OCI-LY1 (cell line): ENCODE measurements around the gene FN1.

Experiments
- H2AFZ ChIP-seq: fragments of 200-600 bp; sonication (generic), shearing (Covaris generic); 2 replicates; pipeline ENCODE4 v1.6.0; 2014; ENCODE audit warnings: antibody characterized with exemption, mild to moderate bottlenecking, low read length
- H3F3A ChIP-seq: fragments of 200-600 bp; sonication (generic), shearing (Covaris generic); 2 replicates; pipeline ENCODE4 v1.6.0; 2014; ENCODE audit warnings: mild to moderate bottlenecking, antibody characterized with exemption, low read length, moderate library complexity; ENCODE audit not compliant: insufficient read depth
- H3K27ac ChIP-seq: fragments of 200-600 bp; sonication (generic); 2 replicates; pipeline ENCODE4 v1.5.1; 2014; ENCODE audit warnings: low read length, mixed run types, mild to moderate bottlenecking, low read depth; ENCODE audit not compliant: poor library complexity, severe bottlenecking
- H3K27me3 ChIP-seq: fragments of 200-600 bp; sonication (generic); 2 replicates; pipeline ENCODE4 v1.6.0; 2014; ENCODE audit warnings: antibody characterized with exemption, mild to moderate bottlenecking, low read length, moderate library complexity; ENCODE audit not compliant: insufficient read depth
- H3K36me3 ChIP-seq: fragments of 200-600 bp; sonication (generic); 2 replicates; pipeline ENCODE4 v1.6.1; 2014; ENCODE audit warnings: mild to moderate bottlenecking, antibody characterized with exemption, low read length, moderate library complexity, mixed read lengths; ENCODE audit not compliant: insufficient read depth
- H3K4me1 ChIP-seq: fragments of 200-600 bp; sonication (generic); 2 replicates; pipeline ENCODE4 v1.5.1; 2014; ENCODE audit warnings: mild to moderate bottlenecking, low read length, moderate library complexity; ENCODE audit not compliant: insufficient read depth, severe bottlenecking
- H3K4me2 ChIP-seq: fragments of 200-600 bp; sonication (generic), shearing (Covaris generic); 2 replicates; pipeline ENCODE4 v1.6.1; 2014; ENCODE audit warnings: low read length
- H3K4me3 ChIP-seq: fragments of 200-600 bp; sonication (generic); 2 replicates; pipeline ENCODE4 v1.5.1; 2014; ENCODE audit warnings: low read length, low read depth, mild to moderate bottlenecking, mixed read lengths; ENCODE audit not compliant: poor library complexity, severe bottlenecking
- H3K79me2 ChIP-seq: fragments of 200-600 bp; shearing (Covaris generic); 2 replicates; pipeline ENCODE4 v1.6.1; 2016; ENCODE audit warnings: mixed run types, low read length, mixed read lengths; ENCODE audit not compliant: insufficient read depth
- H3K9ac ChIP-seq: fragments of 200-600 bp; sonication (generic), shearing (Covaris generic); 2 replicates; pipeline ENCODE4 v1.6.1; 2014; ENCODE audit warnings: mild to moderate bottlenecking, low read length, mixed read lengths
- H3K9me2 ChIP-seq: fragments of 200-600 bp; sonication (generic), shearing (Covaris generic); 2 replicates; pipeline ENCODE4 v1.6.1; 2014; ENCODE audit warnings: low read depth, mild to moderate bottlenecking, low read length, mixed read lengths
- H3K9me3 ChIP-seq: fragments of 200-600 bp; shearing (Covaris generic); 2 replicates; pipeline ENCODE4 v1.6.1; 2014; ENCODE audit warnings: low read length, mixed read lengths
- H4K20me1 ChIP-seq: fragments of 200-600 bp; sonication (generic), shearing (Covaris generic); 2 replicates; pipeline ENCODE4 v1.6.0; 2016; ENCODE audit warnings: mild to moderate bottlenecking, low read length; ENCODE audit not compliant: insufficient read depth
- EZH2 ChIP-seq: fragments of 200-600 bp; sonication (generic), shearing (Covaris generic); IDR thresholded peaks from 2 replicates; pipeline ENCODE4 v1.8.0; 2017; ENCODE audit warnings: borderline replicate concordance, mixed run types, mild to moderate bottlenecking, antibody characterized with exemption, low read length, moderate library complexity, mixed read lengths
- TF ChIP-seq, protein P1 (sequence below): fragments of 200-600 bp; sonication (generic), shearing (Covaris generic); IDR thresholded peaks from 2 replicates; pipeline ENCODE4 v1.5.1; 2017; ENCODE audit warnings: mild to moderate bottlenecking, antibody characterized with exemption, low read length, moderate library complexity, mixed read lengths

The FN1 gene

DNA sequence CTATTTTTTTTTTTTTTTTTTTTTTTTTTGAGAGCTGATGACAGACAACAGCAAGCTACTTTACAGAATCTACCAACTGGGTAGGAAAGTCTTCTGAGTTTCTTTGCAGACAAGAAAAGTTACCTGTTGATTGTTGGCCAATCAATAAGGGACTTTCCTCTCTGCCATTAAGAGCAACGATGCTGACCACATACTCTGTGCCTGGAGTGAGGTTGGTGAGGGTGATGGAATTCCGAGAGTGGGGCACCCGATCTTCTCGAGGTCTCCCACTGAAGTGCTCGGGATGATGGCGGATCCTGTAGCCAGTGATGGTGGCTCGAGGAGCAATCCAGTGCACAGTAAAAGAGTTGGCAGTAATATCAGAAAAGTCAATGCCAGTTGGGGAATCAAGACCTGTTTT, 49.3 kb downstream of the FN1 start:
- TF ChIP-seq EZH2: no peak
- no peaks in the 10 kb centered on the region for H3K9me2 ChIP-seq
- no peak overlapping the region for H3K9ac ChIP-seq
- peaks cover 19% of the 10 kb centered on the region for H3K4me1 ChIP-seq
- no peaks in the 10 kb centered on the region for H3K79me2 ChIP-seq
- H2AFZ ChIP-seq: no peak overlapping the region
- H3K4me3 ChIP-seq: no peak overlapping the region
- H3K4me2 ChIP-seq: no peak overlapping the region
- no peaks in the 10 kb centered on the region for H3K36me3 ChIP-seq
- no peaks in the 10 kb centered on the region for H3K9me3 ChIP-seq
- H4K20me1 ChIP-seq: no peaks in the 10 kb centered on the region
- no peak overlapping the region for H3K27ac ChIP-seq
- H3K27me3 ChIP-seq: no peaks in the 10 kb centered on the region
- H3F3A ChIP-seq: no peaks in the 10 kb centered on the region; the same call in 1 of the 2 replicates

DNA sequence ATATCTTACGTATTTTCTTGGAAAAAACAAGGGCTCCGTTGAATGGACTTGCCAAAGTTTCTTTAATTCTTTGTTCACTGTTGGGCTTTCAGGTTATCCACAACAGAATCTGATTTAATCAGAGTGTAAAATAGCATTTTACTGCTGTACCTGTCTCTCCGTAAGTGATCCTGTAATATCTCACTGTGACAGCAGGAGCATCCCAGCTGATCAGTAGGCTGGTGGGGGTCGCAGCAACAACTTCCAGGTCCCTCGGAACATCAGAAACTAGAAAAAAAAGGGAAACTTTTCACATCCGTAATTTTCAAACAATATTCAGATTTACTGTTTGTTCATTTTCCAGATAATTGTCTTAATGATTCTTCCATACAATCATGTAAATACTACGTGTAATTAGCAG, 51.2 kb downstream of the FN1 start:
- no peaks in the 10 kb centered on the region for H4K20me1 ChIP-seq
- H3K4me3 ChIP-seq: no peak overlapping the region
- no peaks in the 10 kb centered on the region for H3K79me2 ChIP-seq
- TF ChIP-seq, protein P1, sequence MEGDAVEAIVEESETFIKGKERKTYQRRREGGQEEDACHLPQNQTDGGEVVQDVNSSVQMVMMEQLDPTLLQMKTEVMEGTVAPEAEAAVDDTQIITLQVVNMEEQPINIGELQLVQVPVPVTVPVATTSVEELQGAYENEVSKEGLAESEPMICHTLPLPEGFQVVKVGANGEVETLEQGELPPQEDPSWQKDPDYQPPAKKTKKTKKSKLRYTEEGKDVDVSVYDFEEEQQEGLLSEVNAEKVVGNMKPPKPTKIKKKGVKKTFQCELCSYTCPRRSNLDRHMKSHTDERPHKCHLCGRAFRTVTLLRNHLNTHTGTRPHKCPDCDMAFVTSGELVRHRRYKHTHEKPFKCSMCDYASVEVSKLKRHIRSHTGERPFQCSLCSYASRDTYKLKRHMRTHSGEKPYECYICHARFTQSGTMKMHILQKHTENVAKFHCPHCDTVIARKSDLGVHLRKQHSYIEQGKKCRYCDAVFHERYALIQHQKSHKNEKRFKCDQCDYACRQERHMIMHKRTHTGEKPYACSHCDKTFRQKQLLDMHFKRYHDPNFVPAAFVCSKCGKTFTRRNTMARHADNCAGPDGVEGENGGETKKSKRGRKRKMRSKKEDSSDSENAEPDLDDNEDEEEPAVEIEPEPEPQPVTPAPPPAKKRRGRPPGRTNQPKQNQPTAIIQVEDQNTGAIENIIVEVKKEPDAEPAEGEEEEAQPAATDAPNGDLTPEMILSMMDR: no peak
- peaks cover under 1% of the 10 kb centered on the region for H3K4me1 ChIP-seq
- no peaks in the 10 kb centered on the region for H3K9me3 ChIP-seq
- H3K9ac ChIP-seq: no peak overlapping the region
- no peak overlapping the region for H3K4me2 ChIP-seq
- no peak overlapping the region for H2AFZ ChIP-seq
- H3K9me2 ChIP-seq: no peaks in the 10 kb centered on the region
- no peaks in the 10 kb centered on the region for H3K27me3 ChIP-seq
- H3K36me3 ChIP-seq: no peaks in the 10 kb centered on the region
- no peaks in the 10 kb centered on the region for H3F3A ChIP-seq
- no peak overlapping the region for H3K27ac ChIP-seq

DNA sequence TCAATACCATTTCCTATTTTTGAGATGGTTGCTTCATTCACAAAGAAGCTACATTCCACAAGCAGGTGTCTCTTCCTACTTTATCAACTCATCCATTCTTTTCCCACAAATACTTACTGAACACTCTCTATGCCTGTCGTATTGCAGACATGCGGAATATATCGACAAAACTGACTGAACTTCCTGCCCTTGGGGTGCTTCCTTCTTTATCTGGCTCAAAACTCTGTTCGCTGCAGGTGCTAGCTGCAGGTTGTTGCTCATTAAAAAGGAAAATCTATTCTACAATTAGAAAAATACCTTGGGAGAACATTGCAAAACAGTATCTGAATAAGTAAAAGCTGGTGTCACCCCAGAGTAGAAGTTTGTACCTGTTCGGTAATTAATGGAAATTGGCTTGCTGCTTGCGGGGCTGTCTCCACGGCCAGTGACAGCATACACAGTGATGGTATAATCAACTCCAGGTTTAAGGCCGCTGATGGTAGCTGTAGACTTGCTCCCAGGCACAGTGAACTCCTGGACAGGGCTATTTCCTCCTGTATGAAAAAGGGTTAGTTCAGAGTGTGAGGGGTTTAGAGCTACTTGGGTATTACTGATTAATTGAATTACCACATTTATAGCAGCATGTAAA, 52.1 kb downstream of the FN1 start:
- H3K4me1 ChIP-seq: no peaks in the 10 kb centered on the region
- no peak overlapping the region for H3K27ac ChIP-seq
- no peaks in the 10 kb centered on the region for H3F3A ChIP-seq
- no peaks in the 10 kb centered on the region for H4K20me1 ChIP-seq
- H3K9me2 ChIP-seq: no peaks in the 10 kb centered on the region
- H2AFZ ChIP-seq: no peak overlapping the region
- no peak overlapping the region for H3K4me3 ChIP-seq
- no peak for TF ChIP-seq EZH2
- TF ChIP-seq, protein P1: no peak
- H3K4me2 ChIP-seq: no peak overlapping the region
- H3K27me3 ChIP-seq: no peaks in the 10 kb centered on the region
- no peak overlapping the region for H3K9ac ChIP-seq
- no peaks in the 10 kb centered on the region for H3K9me3 ChIP-seq
- no peaks in the 10 kb centered on the region for H3K79me2 ChIP-seq
- no peaks in the 10 kb centered on the region for H3K36me3 ChIP-seq

DNA sequence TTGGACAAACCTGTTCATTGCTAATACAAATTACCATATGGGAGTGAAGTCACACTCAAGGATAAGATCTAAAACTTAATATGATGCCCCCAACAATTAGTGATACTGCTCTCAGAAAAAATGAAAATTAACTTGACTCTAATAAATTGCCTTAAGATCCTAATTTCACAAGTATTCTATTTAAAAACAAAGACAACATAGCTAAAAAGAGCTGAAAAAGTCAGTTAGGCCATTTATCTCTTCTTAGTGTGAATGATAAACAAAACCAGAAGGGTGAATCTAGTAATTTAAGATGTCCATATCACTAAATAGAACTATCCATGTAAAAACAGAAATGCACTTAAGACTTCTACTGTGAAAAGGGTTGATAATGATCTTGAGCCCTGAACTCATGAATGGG, 53.4 kb downstream of the FN1 start:
- Histone ChIP-seq H3K36me3 (no peaks in the 10 kb centered on the region), H3K79me2 (no peaks in the 10 kb centered on the region), H3K27me3 (no peaks in the 10 kb centered on the region), H2AFZ (no peak overlapping the region), H3K27ac (no peak overlapping the region), H3K9ac (no peak overlapping the region), H3K9me2 (no peaks in the 10 kb centered on the region), H4K20me1 (no peaks in the 10 kb centered on the region), H3K4me3 (no peak overlapping the region), H3K4me1 (no peaks in the 10 kb centered on the region), H3K4me2 (no peak overlapping the region), H3F3A (no peaks in the 10 kb centered on the region), H3K9me3 (no peaks in the 10 kb centered on the region)
- no peak for TF ChIP-seq EZH2
- TF ChIP-seq, protein P1: no peak
